OCI-LY3 (cell line): Measurements from ENCODE around the gene MYOCOS.

Source experiments
- H2AFZ ChIP-seq: fragments of 200-600, 300-600 bp; shearing (Covaris generic); 2 replicates; pipeline ENCODE4 v1.6.0; 2014; ENCODE audit warnings: antibody characterized with exemption, low read depth, low read length
- H3K27ac ChIP-seq: fragments of 200-600, 300-600 bp; sonication (generic); 2 replicates; pipeline ENCODE4 v1.5.1; 2014; ENCODE audit warnings: mild to moderate bottlenecking, low read length, moderate library complexity, mixed read lengths
- H3K27me3 ChIP-seq: fragments of 200-600, 300-600 bp; sonication (generic); 2 replicates; pipeline ENCODE4 v1.6.1; 2014; ENCODE audit warnings: low read depth, low read length, mixed read lengths
- H3K36me3 ChIP-seq: fragments of 200-600, 300-600 bp; sonication (generic); replicated peaks from 2 replicates; pipeline ENCODE3; 2014; ENCODE audit warnings: low read depth, low read length, mixed read lengths
- H3K4me1 ChIP-seq: fragments of 300-600, 200-600 bp; sonication (generic); 2 replicates; pipeline ENCODE4 v1.6.1; 2014; ENCODE audit warnings: low read length, mixed read lengths
- H3K4me2 ChIP-seq: fragments of 200-600, 300-600 bp; sonication (generic); 2 replicates; pipeline ENCODE4 v1.6.1; 2014; ENCODE audit warnings: low read length, mixed read lengths
- H3K4me3 ChIP-seq: fragments of 300-600, 200-600 bp; sonication (generic); 2 replicates; pipeline ENCODE4 v1.5.1; 2014; ENCODE audit warnings: antibody characterized with exemption, mild to moderate bottlenecking, low read length, moderate library complexity
- H3K79me2 ChIP-seq: fragments of 300-600, 200-600 bp; shearing (Covaris generic); 2 replicates; pipeline ENCODE4 v1.6.1; 2014; ENCODE audit warnings: mild to moderate bottlenecking, low read length, mixed read lengths
- H3K9ac ChIP-seq: fragments of 300-600, 200-600 bp; shearing (Covaris generic); 2 replicates; pipeline ENCODE4 v1.6.0; 2014; ENCODE audit warnings: mild to moderate bottlenecking, low read length, moderate library complexity
- H3K9me3 ChIP-seq: fragments of 200-600, 300-600 bp; shearing (Covaris generic); 2 replicates; pipeline ENCODE4 v1.6.1; 2014; ENCODE audit warnings: low read length, mixed read lengths; ENCODE audit not compliant: insufficient read depth
- H4K20me1 ChIP-seq: fragments of 200-600, 300-600 bp; sonication (generic); 2 replicates; pipeline ENCODE4 v1.6.1; 2016; ENCODE audit warnings: low read length, mixed read lengths; ENCODE audit not compliant: insufficient read depth
- CTCF ChIP-seq: fragments of 200-600, 300-600 bp; sonication (generic); IDR thresholded peaks from 2 replicates; pipeline ENCODE4 v1.5.1; 2014; ENCODE audit warnings: antibody characterized with exemption, low read length, low read depth
- EZH2phosphoT487 ChIP-seq: fragments of 200-600 bp; shearing (Covaris generic); IDR thresholded peaks from 2 replicates; pipeline ENCODE4 v1.6.1; 2018; ENCODE audit warnings: antibody characterized with exemption, mixed run types, low read depth

Gene MYOCOS

GRCh38 chr1:171653796-171654195 is 31.8 kb downstream of the MYOCOS start:
- Histone ChIP-seq H3K4me3 (no peak overlapping the region), H3K9me3 (no peaks in the 10 kb centered on the region), H4K20me1 (no peaks in the 10 kb centered on the region), H3K27ac (no peak overlapping the region), H3K36me3 (no peaks in the 10 kb centered on the region), H3K27me3 (peaks cover 17% of the 10 kb centered on the region; the same call in 1 of the 2 replicates), H3K4me2 (no peak overlapping the region), H3K9ac (no peak overlapping the region), H3K4me1 (peaks cover 22% of the 10 kb centered on the region), H2AFZ (peak overlapping the region; percentile 17; the same call in 1 of the 2 replicates), H3K79me2 (no peaks in the 10 kb centered on the region)
- TF ChIP-seq EZH2phosphoT487 (no peak), CTCF (no peak)

- TF ChIP-seq CTCF (no peak), EZH2phosphoT487 (no peak)
- Histone ChIP-seq H3K4me2 (no peak overlapping the region; the same call in 1 of the 2 replicates), H3K36me3 (no peaks in the 10 kb centered on the region), H2AFZ (peak overlapping the region; percentile 17; the same call in 1 of the 2 replicates), H3K79me2 (no peaks in the 10 kb centered on the region), H3K4me3 (no peak overlapping the region), H3K9ac (no peak overlapping the region), H3K27ac (no peak overlapping the region), H3K4me1 (peaks cover 22% of the 10 kb centered on the region), H3K27me3 (peaks cover 17% of the 10 kb centered on the region; the same call in 1 of the 2 replicates), H4K20me1 (no peaks in the 10 kb centered on the region), H3K9me3 (no peaks in the 10 kb centered on the region)
Observed at GRCh38 chr1:171654201-171654941, 32.3 kb downstream of the MYOCOS start.

GRCh38 chr1:171654942-171655745 is 33.1 kb downstream of the MYOCOS start:
- Histone ChIP-seq H3K9ac (peak overlapping the region; percentile 46), H2AFZ (peak overlapping the region; percentile 96), H3K4me2 (peak overlapping the region; percentile 92)

More at GRCh38 chr1:171654942-171655745, 33.1 kb downstream of the MYOCOS start:
- Histone ChIP-seq H4K20me1 (no peaks in the 10 kb centered on the region), H3K36me3 (no peaks in the 10 kb centered on the region), H3K4me3 (peak overlapping the region; percentile 75), H3K27me3 (peaks cover 17% of the 10 kb centered on the region; the same call in 1 of the 2 replicates), H3K4me1 (peaks cover 22% of the 10 kb centered on the region), H3K9me3 (no peaks in the 10 kb centered on the region), H3K27ac (no peak overlapping the region), H3K79me2 (no peaks in the 10 kb centered on the region)
- TF ChIP-seq EZH2phosphoT487 (no peak), CTCF (peak; percentile 96)
